ENCODE data around the gene MYO18A. TPM values are rescaled to one million over a fixed set of nuclear protein-coding genes. Genes with fewer than 3 reads are reported as not detected.

Gene MYO18A
- total and polyA plus RNA-seq, 11 donors: 83.5 to 340 (median 300) TPM

DNA sequence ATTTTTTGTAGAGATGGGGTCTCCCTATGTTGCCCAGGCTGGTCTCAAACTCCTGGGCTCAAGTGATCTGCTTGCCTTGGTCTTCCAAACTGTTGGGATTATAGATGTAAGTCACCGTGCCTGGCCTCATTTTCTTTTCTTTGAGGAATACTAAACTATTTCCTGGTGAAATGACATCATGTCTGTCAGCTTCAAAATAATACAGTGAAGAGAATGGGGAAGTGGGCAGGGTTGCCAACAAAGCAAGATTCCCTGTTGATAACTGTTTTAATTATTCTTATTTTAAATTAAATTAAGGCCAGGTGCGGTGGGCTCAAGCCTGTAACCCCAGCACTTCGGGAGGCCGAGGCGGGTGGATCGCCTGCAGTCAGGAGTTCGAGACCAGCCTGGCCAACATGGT lies 116.2 kb downstream of the MYO18A start:
- Histone ChIP-seq H3K27ac (peak overlapping the region in 2 of 12 donors; percentile 19 to 54), H3K4me3 (no peak overlapping the region), H3K4me1 (peaks cover 0 to 16% (median 6%) of the 10 kb centered on the region in 12 donors), H3K27me3 (no peaks in the 10 kb centered on the region), H3K9me3 (no peaks in the 10 kb centered on the region), H3K36me3 (no peaks in the 10 kb centered on the region)
- WGBS, 4 donors: 81 to 86% (median 82%) methylated on average over 7 of the region's 7 CpGs
- TF ChIP-seq CTCF (IDR thresholded peaks at IDR 0.05) (no peak), POLR2A (IDR thresholded peaks at IDR 0.05) (no peak)
- DNase-seq (no peak), ATAC-seq (no peak)
- intact Hi-C loops (cut with DNase I): no loop called here

GRCh38 chr17:29062215-29062614 lies 118.0 kb downstream of the MYO18A start:
- no peaks in the 10 kb centered on the region for H3K9me3 ChIP-seq
- H3K27ac ChIP-seq: no peak overlapping the region
- 94 to 96% (median 94%) methylated on average over 9 of the region's 9 CpGs for WGBS, 4 donors
- TF ChIP-seq POLR2A (IDR thresholded peaks at IDR 0.05) (no peak), CTCF (IDR thresholded peaks at IDR 0.05) (no peak)
- peaks cover 0 to 16% (median 6%) of the 10 kb centered on the region in 12 donors for H3K4me1 ChIP-seq
- intact Hi-C loops (cut with DNase I): no loop called here
- ATAC-seq (no peak), DNase-seq (no peak)
- no peaks in the 10 kb centered on the region for H3K27me3 ChIP-seq
- H3K4me3 ChIP-seq: no peak overlapping the region
- H3K36me3 ChIP-seq: no peaks in the 10 kb centered on the region

DNA sequence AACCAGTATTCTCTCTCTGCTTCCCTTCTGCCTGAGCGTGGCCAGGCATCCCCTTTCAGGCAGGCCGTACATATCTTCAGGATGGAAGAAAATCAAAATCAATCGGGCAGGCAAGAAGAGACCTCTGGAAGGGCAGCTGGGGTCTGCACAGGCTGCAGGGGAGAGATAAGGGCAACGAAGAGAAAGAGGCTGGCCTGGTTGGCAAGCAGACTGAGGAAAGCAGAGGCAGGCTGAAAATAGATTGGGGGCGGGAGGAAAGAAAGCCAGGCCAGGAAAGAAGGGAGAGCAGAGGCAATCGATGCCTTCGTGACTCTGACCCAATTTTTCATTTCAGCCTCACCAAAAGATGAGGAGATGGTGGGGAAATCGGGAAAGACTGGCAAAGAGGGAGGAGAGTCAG lies 119.2 kb downstream of the MYO18A start:
- no peaks in the 10 kb centered on the region for H3K9me3 ChIP-seq
- peak; percentile 48 to 81 (median 68) for ATAC-seq
- DNase-seq: no peak
- peak overlapping the region in 1 of 12 donors; percentile 48 for H3K27ac ChIP-seq
- 27 to 33% (median 30%) methylated on average over 8 of the region's 8 CpGs for WGBS, 4 donors
- peaks cover 0 to 16% (median 6%) of the 10 kb centered on the region in 12 donors for H3K4me1 ChIP-seq
- no peaks in the 10 kb centered on the region for H3K36me3 ChIP-seq
- no peak for TF ChIP-seq CTCF (IDR thresholded peaks at IDR 0.05)
- no peak for TF ChIP-seq POLR2A (IDR thresholded peaks at IDR 0.05)
- intact Hi-C loops (cut with DNase I): no loop called here
- no peaks in the 10 kb centered on the region for H3K27me3 ChIP-seq
- H3K4me3 ChIP-seq: peak overlapping the region in 5 of 12 donors; percentile 1 to 29 (median 9)

- 21 to 35% (median 32%) methylated on average over 6 of the region's 6 CpGs for whole genome bisulfite sequencing, 4 donors
- ATAC-seq (peak in 3 of 4 donors; percentile 25 to 38 (median 30)), DNase-seq (no peak)
- intact Hi-C loops (cut with DNase I): no loop called here
- Histone ChIP-seq H3K27ac (peak overlapping the region in 1 of 12 donors; percentile 13), H3K36me3 (no peaks in the 10 kb centered on the region), H3K4me3 (peak overlapping the region in 1 of 12 donors; percentile 12), H3K9me3 (no peaks in the 10 kb centered on the region), H3K27me3 (no peaks in the 10 kb centered on the region), H3K4me1 (peaks cover 0 to 16% (median 6%) of the 10 kb centered on the region in 12 donors)
- TF ChIP-seq POLR2A (IDR thresholded peaks at IDR 0.05) (no peak), CTCF (IDR thresholded peaks at IDR 0.05) (no peak)
Observed at GRCh38 chr17:29060475-29060874, 119.7 kb downstream of the MYO18A start.
